GM19025 (cell line): Measurements from ENCODE around the gene PLBD2.
A peak's percentile ranks its signal among the peaks of the same experiment; 100 is the strongest.

Experiments used
- ATAC-seq: cut with Tn5 transposase; IDR thresholded peaks from one replicate; pipeline ENCODE4 v1.9.1; 2021; ENCODE audit warnings: mild to moderate bottlenecking, low read depth, moderate library complexity; ENCODE audit not compliant: unreplicated experiment

The PLBD2 gene

GRCh38 chr12:113409462-113410124 lies 51.2 kb downstream of the PLBD2 start:
- ATAC-seq, result no peak

GRCh38 chr12:113413488-113413939 lies 55.1 kb downstream of the PLBD2 start:
- ATAC-seq, result no peak

- no peak for ATAC-seq
These were observed 56.2 kb downstream of the PLBD2 start for GRCh38 chr12:113414519-113415038.

GRCh38 chr12:113416091-113416754 lies 57.8 kb downstream of the PLBD2 start:
- ATAC-seq, result no peak

- ATAC-seq, result no peak
These were observed 60.0 kb downstream of the PLBD2 start for GRCh38 chr12:113418213-113418879.

- no peak for ATAC-seq
These were observed 62.7 kb downstream of the PLBD2 start for GRCh38 chr12:113420996-113421595.

- ATAC-seq, result peak; percentile 76
These were observed 63.9 kb downstream of the PLBD2 start, which contains the start of gene SDSL for GRCh38 chr12:113422030-113422885. TSS of gene SDSL (plus strand) at chr12:113422380. CDS start at chr12:113427983, 5,603 bp downstream.

GRCh38 chr12:113422886-113423669 lies 64.7 kb downstream of the PLBD2 start:
- ATAC-seq, result no peak

GRCh38 chr12:113424456-113424855 lies 66.1 kb downstream of the PLBD2 start:
- no peak for ATAC-seq

GRCh38 chr12:113424915-113425823 lies 66.8 kb downstream of the PLBD2 start:
- no peak for ATAC-seq

GRCh38 chr12:113425960-113426453 lies 67.6 kb downstream of the PLBD2 start:
- no peak for ATAC-seq

- ATAC-seq, result no peak
These were observed 69.5 kb downstream of the PLBD2 start for GRCh38 chr12:113427882-113428281.

- no peak for ATAC-seq
These were observed 70.1 kb downstream of the PLBD2 start for GRCh38 chr12:113428482-113428881.

- no peak for ATAC-seq
These were observed 74.6 kb downstream of the PLBD2 start for GRCh38 chr12:113432986-113433385.

GRCh38 chr12:113435367-113435766 lies 77.0 kb downstream of the PLBD2 start:
- no peak for ATAC-seq

GRCh38 chr12:113436586-113436985 lies 78.2 kb downstream of the PLBD2 start:
- no peak for ATAC-seq

GRCh38 chr12:113436993-113437728 lies 78.8 kb downstream of the PLBD2 start:
- no peak for ATAC-seq
